Fibroblast of villous mesenchyme (primary cell): ENCODE data around the gene RTP2. TPM values are rescaled to one million over a fixed set of nuclear protein-coding genes. Genes with fewer than 3 reads are reported as not detected.

Source experiments
- DNase-seq: peaks from one replicate; pipeline ENCODE4 v3.0.0-alpha.2; 2010; ENCODE audit warnings: low read depth
- H3K4me3 ChIP-seq: 2 replicates; pipeline ENCODE4 v1.5.1; 2011; ENCODE audit warnings: low read depth, mild to moderate bottlenecking, low read length
- CTCF ChIP-seq: IDR thresholded peaks from 2 replicates; pipeline ENCODE4 v1.5.1; 2012; ENCODE audit warnings: low read depth, mild to moderate bottlenecking, low read length; ENCODE audit not compliant: insufficient read depth
- total RNA-seq: library from RNA; depleted of rRNA; stranded (reverse); fragments of >200 nt; gene quantifications from 2 replicates; pipeline ENCODE4 v1.2.3, GENCODE V29; 2012

Gene RTP2
- total RNA-seq, 1 donor: not detected

- DNase-seq: no peak
- no peak for TF ChIP-seq CTCF
Observed at GRCh38 chr3:187677604-187678003, 24.8 kb downstream of the RTP2 start.

GRCh38 chr3:187673012-187673411 lies 29.3 kb downstream of the RTP2 start:
- TF ChIP-seq CTCF: no peak
- no peak overlapping the region for H3K4me3 ChIP-seq
- no peak for DNase-seq

More at GRCh38 chr3:187677604-187678003, 24.8 kb downstream of the RTP2 start:
- H3K4me3 ChIP-seq: no peak overlapping the region

- peak; percentile 50 for DNase-seq
- no peak within 1 kb of the TSS for H3K4me3 ChIP-seq
- no peak for TF ChIP-seq CTCF
Observed at GRCh38 chr3:187669675-187670504, 32.5 kb downstream of the RTP2 start, which contains the start of gene SST. SST (minus strand) TSS chr3:187670394; CDS start chr3:187670291, 103 bp downstream.

- no peak overlapping the region for H3K4me3 ChIP-seq
- no peak for TF ChIP-seq CTCF
- DNase-seq: no peak
Observed at GRCh38 chr3:187667526-187667925, 34.8 kb downstream of the RTP2 start.

GRCh38 chr3:187665764-187666402 lies 36.5 kb downstream of the RTP2 start:
- no peak overlapping the region for H3K4me3 ChIP-seq
- DNase-seq: no peak
- no peak for TF ChIP-seq CTCF

GRCh38 chr3:187665010-187665409 lies 37.3 kb downstream of the RTP2 start:
- TF ChIP-seq CTCF: no peak
- DNase-seq: no peak
- no peak overlapping the region for H3K4me3 ChIP-seq
